Measurements from ENCODE around the gene PDE4D.
"Not testable (repeated sequence)": the region's sequence is repeated elsewhere in the genome, so short reads cannot be mapped to it uniquely, and the experiment has no call there.

PDE4D gene

GRCh38 chr5:59328709-59329296 lies 564.7 kb downstream of the PDE4D start:
- no peak for DNase-seq (ENCODE audit: low read depth in 2 of 2)

DNA sequence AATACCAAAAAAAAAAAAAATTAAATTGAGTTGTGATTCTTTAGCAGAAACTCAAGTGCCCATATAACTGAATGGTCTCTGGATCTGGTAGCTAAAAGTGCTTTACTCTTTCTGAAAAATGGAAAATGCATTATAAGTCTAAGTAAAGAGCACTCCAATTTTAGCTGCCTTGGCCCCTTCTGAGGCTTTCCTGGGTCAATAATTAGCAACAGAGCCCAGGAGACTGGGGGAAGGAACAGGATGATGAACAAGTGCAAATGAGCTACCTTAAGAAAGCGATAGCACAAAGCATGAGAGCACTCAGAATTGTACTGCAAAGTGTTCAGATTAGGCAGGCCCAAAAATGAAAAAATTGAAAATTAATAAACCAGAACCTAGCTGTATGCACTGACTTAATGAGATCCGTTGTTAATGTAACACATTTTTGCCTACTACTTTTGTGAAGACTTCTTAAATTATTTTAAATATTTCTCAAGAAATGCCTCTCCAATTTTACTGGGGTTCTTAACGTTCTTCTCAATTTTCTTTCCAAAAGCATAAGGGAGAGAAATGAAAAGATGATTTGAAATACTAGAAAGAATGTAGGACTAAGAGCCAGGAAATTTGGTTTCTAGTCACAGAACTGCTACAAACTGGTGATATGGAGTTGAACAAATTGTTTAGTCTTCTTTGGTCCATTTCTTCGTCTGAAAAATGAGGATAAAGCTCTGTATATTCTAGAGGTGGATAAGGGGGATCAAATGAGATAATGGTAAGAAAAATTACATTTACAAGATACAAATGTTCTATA lies 566.1 kb downstream of the PDE4D start:
- DNase-seq (ENCODE audit: low read depth in 2 of 2) = no peak

GRCh38 chr5:59326596-59326995 lies 566.9 kb downstream of the PDE4D start:
- DNase-seq (ENCODE audit: low read depth in 2 of 2) = no peak

- DNase-seq (ENCODE audit: low read depth in 2 of 2) = no peak
These were observed 568.5 kb downstream of the PDE4D start for GRCh38 chr5:59325070-59325469.

DNA sequence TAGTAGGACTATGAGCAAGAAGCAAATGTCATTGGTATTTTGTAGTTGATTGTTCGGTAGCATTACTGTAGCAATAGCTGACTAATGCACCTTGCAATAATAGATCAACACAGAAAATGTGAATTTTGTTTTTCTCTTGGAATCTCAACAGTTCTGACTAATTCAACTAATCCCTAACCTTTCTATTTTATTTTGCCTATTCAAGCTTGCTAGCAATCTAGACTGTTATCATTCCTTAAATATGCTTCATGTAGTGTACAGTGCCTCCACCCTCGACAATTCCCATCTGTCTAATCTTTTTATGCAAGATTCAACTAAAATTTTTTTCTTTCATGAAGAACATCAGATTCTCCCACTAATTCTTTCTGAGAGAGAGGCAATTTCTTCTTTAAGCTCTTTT lies 570.6 kb downstream of the PDE4D start:
- no peak for DNase-seq (ENCODE audit: low read depth in 2 of 2)

DNA sequence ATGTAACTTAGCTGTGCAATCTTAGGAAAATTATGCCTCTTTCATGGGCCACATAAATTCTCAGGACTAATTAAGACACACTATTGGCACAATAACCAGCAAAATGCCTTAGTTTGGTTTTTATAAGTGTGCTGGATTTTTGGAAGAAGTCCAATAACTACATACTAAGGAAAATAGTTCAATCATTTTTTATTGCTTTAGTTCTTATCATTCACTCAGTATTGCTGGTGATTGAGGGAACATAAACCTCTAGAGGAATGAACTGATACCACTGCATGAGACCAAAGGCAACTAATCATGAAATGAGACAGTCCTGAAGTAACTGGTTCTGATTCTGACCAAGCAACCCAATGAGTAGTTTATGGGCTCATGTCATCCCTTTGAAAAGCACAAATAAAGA lies 571.5 kb downstream of the PDE4D start:
- DNase-seq (ENCODE audit: low read depth in 2 of 2) = no peak

DNA sequence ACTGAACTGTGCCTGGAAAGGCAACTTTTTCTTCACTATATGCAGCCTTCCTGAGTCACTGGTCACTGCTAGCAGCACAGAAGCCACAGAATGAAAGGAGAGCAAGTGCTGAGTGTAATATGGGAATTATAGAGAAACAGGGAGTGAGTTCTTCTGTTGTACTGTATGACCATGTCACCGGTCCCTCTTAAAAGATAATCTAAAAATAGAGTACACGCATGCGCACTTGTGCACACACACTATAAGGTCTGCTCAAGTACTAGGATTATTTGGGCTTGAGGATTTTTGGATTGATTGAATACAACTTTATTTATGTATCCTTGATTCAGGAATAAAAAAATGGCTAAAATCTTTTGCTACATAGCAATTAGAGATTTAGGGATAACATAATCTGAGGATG lies 571.9 kb downstream of the PDE4D start:
- DNase-seq (ENCODE audit: low read depth in 2 of 2) = no peak

- no peak for DNase-seq (ENCODE audit: low read depth in 2 of 2)
These were observed 573.1 kb downstream of the PDE4D start for GRCh38 chr5:59320420-59320819.

GRCh38 chr5:59319250-59319649 lies 574.3 kb downstream of the PDE4D start:
- no peak for DNase-seq (ENCODE audit: low read depth in 2 of 2)

DNA sequence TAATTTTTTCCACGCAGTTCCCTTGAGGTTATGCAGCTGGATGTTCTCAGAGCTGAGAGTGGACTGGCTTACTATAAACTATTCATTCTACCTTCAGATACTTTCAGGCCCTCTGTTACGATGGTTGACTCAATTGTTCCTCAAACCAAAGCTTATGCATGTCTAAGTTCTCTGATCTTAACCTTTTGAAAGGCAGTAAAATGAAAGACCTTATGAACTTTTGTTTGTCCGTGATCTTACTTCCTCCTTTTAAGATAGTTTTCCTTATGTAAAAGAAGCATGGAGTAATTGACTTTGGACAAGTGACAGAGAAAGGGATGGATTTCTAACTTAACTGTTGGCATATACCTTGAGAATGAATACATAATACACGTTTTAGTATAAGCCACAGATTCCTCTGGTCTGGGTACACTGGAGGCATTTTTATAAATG lies 575.7 kb downstream of the PDE4D start:
- no peak for DNase-seq (ENCODE audit: low read depth in 2 of 2)

- no peak for DNase-seq (ENCODE audit: low read depth in 2 of 2)
These were observed 576.3 kb downstream of the PDE4D start for GRCh38 chr5:59317023-59317773.

DNA sequence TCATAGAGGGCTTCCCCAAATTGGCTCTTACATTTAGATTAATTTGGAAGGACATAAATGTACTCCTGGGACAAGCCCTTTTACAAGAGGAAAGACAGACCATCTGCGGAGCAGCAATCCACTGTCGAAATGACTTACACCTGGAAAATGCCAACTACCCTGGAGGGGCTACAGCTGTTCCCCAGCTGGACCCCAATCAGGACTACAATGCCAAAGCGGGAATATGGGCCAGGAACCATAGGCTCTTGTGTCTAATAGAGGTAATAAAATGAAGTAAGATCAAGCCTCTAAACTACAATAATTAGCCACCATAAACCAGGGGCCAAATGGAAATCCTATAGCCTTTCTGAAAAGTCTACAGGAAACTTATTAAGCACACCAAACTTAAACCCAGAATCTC lies 581.3 kb downstream of the PDE4D start:
- no peak for DNase-seq (ENCODE audit: low read depth in 2 of 2)

DNA sequence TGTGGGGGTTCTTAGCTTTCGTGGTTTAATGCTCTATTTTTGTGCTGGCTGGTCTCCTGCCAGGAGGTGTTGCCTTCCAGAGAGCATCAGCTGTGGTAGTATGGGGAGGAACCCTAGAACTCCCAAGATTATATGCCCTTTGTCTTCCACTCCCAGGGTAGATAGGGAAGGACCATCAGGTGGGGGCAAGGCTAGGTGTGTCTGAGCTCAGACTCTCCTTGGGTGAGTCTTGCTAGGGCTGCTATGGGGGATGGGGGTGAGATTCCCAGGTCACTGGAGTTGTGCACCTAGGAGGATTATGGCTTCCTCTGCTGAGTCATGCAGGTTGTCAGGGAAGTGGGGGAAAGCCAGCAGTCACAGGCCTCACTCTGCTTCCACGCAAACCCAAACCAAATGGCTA lies 584.8 kb downstream of the PDE4D start:
- DNase-seq (ENCODE audit: low read depth in 2 of 2) = not testable (repeated sequence)

DNA sequence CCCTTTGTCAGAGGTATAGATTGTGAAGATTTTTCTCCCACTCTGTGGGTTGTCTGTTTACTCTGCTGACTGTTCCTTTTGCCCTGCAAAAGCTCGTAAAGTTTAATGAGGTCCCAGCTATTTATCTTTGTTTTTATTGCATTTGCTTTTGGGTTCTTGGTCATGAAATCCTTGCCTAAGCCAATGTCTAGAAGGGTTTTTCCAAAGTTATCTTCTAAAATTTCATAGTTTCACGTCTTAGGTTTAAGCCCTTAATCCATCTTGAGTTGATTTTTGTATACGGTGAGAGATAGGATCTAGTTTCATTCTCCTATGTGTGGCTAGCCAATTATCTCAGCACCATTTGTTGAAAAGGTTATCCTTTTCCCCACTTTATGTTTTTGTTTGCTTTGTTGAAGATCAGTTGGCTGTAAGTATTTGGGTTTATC lies 590.2 kb downstream of the PDE4D start:
- DNase-seq (ENCODE audit: low read depth in 2 of 2) = not testable (repeated sequence)

DNA sequence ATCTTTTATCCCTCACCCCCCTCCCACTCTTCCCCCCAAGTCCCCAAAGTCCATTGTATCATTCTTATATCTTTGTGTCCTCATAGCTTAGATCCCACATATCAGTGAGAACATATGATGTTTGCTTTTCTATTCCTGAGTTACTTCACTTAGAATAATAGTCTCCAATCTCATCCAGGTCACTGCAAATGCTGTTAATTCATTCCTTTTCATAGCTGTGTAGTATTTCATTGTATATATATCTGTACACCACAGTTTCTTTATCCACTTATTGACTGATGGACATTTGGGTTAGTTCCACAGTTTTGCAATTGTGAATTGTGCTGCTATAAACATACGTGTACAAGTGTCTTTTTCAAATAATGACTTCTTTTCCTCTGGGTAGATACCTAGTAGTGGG lies 591.0 kb downstream of the PDE4D start:
- DNase-seq (ENCODE audit: low read depth in 2 of 2) = not testable (repeated sequence)

DNA sequence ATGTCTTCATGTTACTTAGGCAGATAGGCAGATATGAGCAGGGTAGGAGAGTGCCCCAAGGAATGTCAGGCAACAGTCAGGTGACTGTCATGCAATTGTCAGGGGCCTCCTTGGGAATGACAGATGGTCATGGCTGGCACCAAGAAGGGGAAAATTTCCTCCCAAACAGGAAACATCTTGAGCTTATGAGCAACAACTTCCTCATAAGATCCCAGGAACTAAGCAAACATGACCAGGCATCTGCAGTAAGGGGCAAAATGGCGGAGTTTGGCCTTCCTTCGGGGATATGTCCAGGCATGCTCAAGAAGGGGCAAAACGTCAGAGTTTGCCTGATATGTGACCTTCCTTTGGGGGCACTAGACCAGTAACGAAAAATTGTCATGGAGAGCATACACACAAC lies 591.8 kb downstream of the PDE4D start:
- DNase-seq (ENCODE audit: low read depth in 2 of 2) = no peak

DNA sequence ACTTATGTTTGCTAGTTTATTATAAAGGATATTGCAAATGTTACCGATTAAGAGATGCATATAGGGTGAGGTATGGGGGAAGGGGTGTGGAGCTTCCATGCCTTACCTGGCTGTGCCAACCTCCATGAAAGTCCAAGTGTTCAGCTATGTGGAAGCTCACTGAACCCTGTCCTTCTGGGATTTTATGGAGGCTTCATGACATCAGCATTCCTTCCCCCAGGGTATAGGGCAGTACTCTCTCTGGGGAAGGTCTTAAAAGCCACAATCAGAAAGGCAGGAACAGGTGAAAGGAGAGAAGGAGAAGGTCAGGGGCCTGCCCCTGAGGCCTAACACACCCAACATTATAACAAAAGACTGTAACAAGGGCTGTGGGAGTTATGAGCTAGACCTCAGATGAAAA lies 592.6 kb downstream of the PDE4D start:
- DNase-seq (ENCODE audit: low read depth in 2 of 2) = no peak

DNA sequence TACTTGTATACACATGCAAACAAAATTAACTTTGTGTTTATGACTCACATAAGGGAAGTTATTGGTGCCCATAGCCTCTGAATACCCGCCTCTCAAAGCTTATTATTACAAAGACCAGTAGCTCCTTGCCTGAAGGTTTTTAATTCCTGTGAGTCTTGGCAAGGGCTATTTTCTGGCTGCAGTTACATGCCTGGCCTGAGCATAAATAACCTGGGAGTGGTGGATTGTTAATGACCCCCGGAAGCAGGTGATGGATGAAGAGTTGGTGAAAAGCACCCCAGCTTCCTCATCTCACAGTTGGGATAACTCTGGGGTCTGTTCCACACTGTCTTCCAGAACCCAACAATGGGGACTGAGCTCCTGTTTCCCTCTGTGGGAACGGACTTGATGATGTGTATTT lies 594.5 kb downstream of the PDE4D start:
- no peak for DNase-seq (ENCODE audit: low read depth in 2 of 2)

DNA sequence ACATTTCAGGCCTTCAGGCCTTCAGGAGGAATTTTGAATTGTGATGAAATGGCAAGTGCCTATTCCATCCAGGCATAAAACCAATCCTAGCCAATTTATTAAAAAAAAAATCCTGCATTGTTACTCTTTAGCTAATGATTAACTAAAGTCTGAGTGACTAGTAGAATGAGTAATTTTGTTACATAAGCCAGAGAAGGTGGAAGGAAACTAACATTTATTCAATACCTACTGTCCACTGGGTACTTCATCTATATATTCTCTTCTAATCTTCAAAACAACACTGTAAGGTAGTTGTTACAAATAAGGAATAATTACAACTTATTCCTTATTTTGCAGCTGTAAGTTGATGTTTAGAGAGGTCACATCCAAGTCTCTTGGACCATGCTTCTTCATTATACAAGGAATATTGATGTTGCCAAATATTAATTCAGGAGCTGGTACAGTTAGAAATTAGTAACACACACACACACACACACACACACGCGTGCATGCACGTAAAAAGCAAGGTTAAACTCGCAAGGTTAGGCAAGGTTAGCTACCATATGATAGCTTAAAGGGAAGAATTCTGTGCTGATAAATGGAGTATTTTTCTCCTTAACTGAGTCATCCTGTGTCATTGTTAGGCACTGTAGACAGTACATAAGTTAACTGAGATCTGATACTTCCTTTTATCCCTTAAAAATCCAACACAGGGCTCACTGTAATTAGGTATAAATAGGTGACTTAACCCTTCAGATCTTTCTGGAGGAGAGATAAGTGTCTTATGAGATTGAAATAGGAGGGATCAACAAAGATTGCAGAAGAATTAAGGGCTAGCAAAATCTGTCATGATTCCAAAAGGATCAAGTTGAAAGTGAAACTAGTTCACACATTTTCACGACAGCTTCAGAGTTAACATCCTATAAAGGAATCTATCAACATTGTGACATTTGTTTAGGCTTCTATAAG lies 596.9 kb downstream of the PDE4D start:
- DNase-seq (ENCODE audit: low read depth in 2 of 2) = no peak

DNA sequence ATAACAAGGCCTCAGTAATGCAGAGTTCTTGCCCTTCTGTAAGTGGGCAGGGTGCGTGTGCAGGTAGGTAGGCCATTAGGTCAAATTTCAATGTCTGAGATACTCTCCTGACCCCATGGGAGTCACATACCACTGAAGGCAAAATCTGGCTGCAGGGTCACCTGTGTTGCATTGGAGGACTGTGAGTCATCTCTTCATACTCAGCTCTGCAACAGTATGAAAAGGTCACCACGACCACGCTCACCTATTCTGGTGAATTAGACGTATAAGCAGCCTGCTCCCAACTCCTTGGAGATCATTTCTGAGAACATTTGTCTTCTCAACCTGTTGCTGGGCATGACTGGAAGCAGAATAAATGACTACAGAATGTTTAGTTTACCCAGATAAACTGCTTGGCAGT lies 599.8 kb downstream of the PDE4D start:
- no peak for DNase-seq (ENCODE audit: low read depth in 2 of 2)

- no peak for DNase-seq (ENCODE audit: low read depth in 2 of 2)
These were observed 601.6 kb downstream of the PDE4D start for GRCh38 chr5:59291941-59292340.

- no peak for DNase-seq (ENCODE audit: low read depth in 2 of 2)
These were observed 605.6 kb downstream of the PDE4D start for GRCh38 chr5:59287884-59288283.
